Mesendoderm (in vitro differentiated cells): ENCODE data around the gene TLE6.

Experiments used
- DNase-seq: peaks from one replicate; pipeline ENCODE4 v3.0.0; 2013
- H2AK5ac ChIP-seq: 2 replicates; pipeline ENCODE4 v1.6.1; 2013; ENCODE audit warnings: low read length, inconsistent platforms
- H2BK120ac ChIP-seq: 2 replicates; pipeline ENCODE4 v1.6.1; 2013; ENCODE audit warnings: low read depth, mild to moderate bottlenecking, low read length, moderate library complexity, mixed read lengths
- H2BK15ac ChIP-seq: replicated peaks from 2 replicates; pipeline ENCODE4 v1.6.1; 2013; ENCODE audit warnings: low read depth, mild to moderate bottlenecking, moderate library complexity
- H2BK5ac ChIP-seq: 2 replicates; pipeline ENCODE4 v1.6.1; 2013; ENCODE audit warnings: low read length, inconsistent platforms
- H3K18ac ChIP-seq: 2 replicates; pipeline ENCODE4 v1.6.1; 2013; ENCODE audit warnings: mild to moderate bottlenecking, low read length, mixed read lengths
- H3K23ac ChIP-seq: one replicate; pipeline ENCODE4 v1.6.1; 2013; ENCODE audit warnings: low read length
- H3K27ac ChIP-seq: 2 replicates; pipeline ENCODE4 v1.5.1; 2013; ENCODE audit warnings: low read depth, mild to moderate bottlenecking, inconsistent platforms, low read length, moderate library complexity
- H3K27me3 ChIP-seq: 2 replicates; pipeline ENCODE4 v1.6.1; 2013; ENCODE audit warnings: low read length, control low read depth, mild to moderate bottlenecking, inconsistent platforms; ENCODE audit not compliant: insufficient read depth, poor library complexity
- H3K36me3 ChIP-seq: 2 replicates; pipeline ENCODE4 v1.6.1; 2013; ENCODE audit warnings: low read length, inconsistent platforms; ENCODE audit not compliant: control insufficient read depth, insufficient read depth
- H3K4ac ChIP-seq: one replicate; pipeline ENCODE4 v1.6.1; 2013; ENCODE audit warnings: low read depth, mild to moderate bottlenecking, low read length, moderate library complexity
- H3K4me1 ChIP-seq: 2 replicates; pipeline ENCODE4 v1.6.1; 2013; ENCODE audit warnings: low read depth, low read length, inconsistent platforms; ENCODE audit not compliant: control insufficient read depth
- H3K4me2 ChIP-seq: 2 replicates; pipeline ENCODE4 v1.6.1; 2013; ENCODE audit warnings: low read length
- H3K4me3 ChIP-seq: 2 replicates; pipeline ENCODE4 v1.5.1; 2013; ENCODE audit warnings: mild to moderate bottlenecking, low read length
- H3K56ac ChIP-seq: one replicate; pipeline ENCODE4 v1.6.1; 2013; ENCODE audit warnings: low read length
- H3K79me1 ChIP-seq: 2 replicates; pipeline ENCODE4 v1.6.1; 2013; ENCODE audit warnings: low read length, inconsistent platforms
- H3K79me2 ChIP-seq: 2 replicates; pipeline ENCODE4 v1.6.1; 2013; ENCODE audit warnings: mild to moderate bottlenecking, low read length; ENCODE audit not compliant: control insufficient read depth, insufficient read depth
- H3K9ac ChIP-seq: 2 replicates; pipeline ENCODE4 v1.6.1; 2013; ENCODE audit warnings: low read length, inconsistent platforms
- H4K5ac ChIP-seq: one replicate; pipeline ENCODE4 v1.6.1; 2013; ENCODE audit warnings: low read length
- H4K8ac ChIP-seq: one replicate; pipeline ENCODE4 v1.6.1; 2013; ENCODE audit warnings: low read depth, mild to moderate bottlenecking, control low read depth, low read length, moderate library complexity
- WGBS: extraction: QIAGEN DNeasy Blood & Tissue Kit; methylation state at CpG from one replicate; pipeline ENCODE4 v1.1.7; 2013; ENCODE audit warnings: low lambda C conversion rate, missing lambda C conversion rate; ENCODE audit not compliant: insufficient coverage; ENCODE audit errors: extremely low coverage; 5-methylcytosine and 5-hydroxymethylcytosine counted together

Gene TLE6

GRCh38 chr19:3039125-3039524, 61.8 kb downstream of the TLE6 start:
- H4K5ac ChIP-seq = no peak overlapping the region
- no peak overlapping the region for H3K23ac ChIP-seq
- H2BK120ac ChIP-seq = no peak overlapping the region
- no peak overlapping the region for H4K8ac ChIP-seq
- no peak overlapping the region for H3K18ac ChIP-seq
- no peaks in the 10 kb centered on the region for H3K79me1 ChIP-seq
- H3K56ac ChIP-seq = no peak overlapping the region
- no peak overlapping the region for H3K4me3 ChIP-seq
- no peak overlapping the region for H3K9ac ChIP-seq
- no peak for DNase-seq
- no peak overlapping the region for H2BK15ac ChIP-seq
- no peak overlapping the region for H3K4me2 ChIP-seq
- no peak overlapping the region for H3K4ac ChIP-seq
- H3K36me3 ChIP-seq = no peaks in the 10 kb centered on the region
- H2AK5ac ChIP-seq = no peak overlapping the region
- H3K27me3 ChIP-seq = no peaks in the 10 kb centered on the region
- no peak overlapping the region for H3K27ac ChIP-seq
- H3K79me2 ChIP-seq = no peaks in the 10 kb centered on the region
- H3K4me1 ChIP-seq = peaks cover 11% of the 10 kb centered on the region
- no CpG with 5 or more reads among the region's 5 CpGs for WGBS
- no peak overlapping the region for H2BK5ac ChIP-seq

DNA sequence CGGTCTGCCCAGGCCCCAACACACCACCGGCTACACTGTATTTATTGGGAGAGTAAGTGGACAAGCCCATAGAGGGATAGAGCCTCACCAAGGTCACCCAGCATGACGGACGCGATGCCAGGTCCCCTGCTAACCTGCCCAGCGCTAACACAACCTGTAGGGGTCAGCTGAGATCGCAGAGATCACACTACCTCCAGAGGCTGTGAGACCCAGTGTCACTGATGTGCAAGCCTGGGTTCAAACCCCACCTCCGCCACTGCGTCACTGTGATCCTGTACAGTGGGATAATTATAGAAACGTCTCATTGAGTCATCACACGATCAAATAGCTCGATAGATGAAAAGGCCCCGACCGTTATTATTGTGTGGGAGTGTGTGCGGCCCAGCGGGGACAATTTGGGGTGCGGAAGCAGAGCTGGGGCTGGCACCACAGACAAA, 62.3 kb downstream of the TLE6 start:
- no CpG with 5 or more reads among the region's 17 CpGs for WGBS
- H3K56ac ChIP-seq = no peak overlapping the region
- H4K8ac ChIP-seq = no peak overlapping the region
- H4K5ac ChIP-seq = no peak overlapping the region
- no peak overlapping the region for H3K4me2 ChIP-seq
- no peaks in the 10 kb centered on the region for H3K79me1 ChIP-seq
- H3K18ac ChIP-seq = no peak overlapping the region
- H3K4me3 ChIP-seq = no peak overlapping the region
- DNase-seq = no peak
- H2AK5ac ChIP-seq = no peak overlapping the region
- H3K4me1 ChIP-seq = peaks cover 8% of the 10 kb centered on the region
- no peak overlapping the region for H3K9ac ChIP-seq
- H3K4ac ChIP-seq = no peak overlapping the region
- no peaks in the 10 kb centered on the region for H3K79me2 ChIP-seq
- H3K27ac ChIP-seq = no peak overlapping the region
- H2BK15ac ChIP-seq = no peak overlapping the region
- H3K27me3 ChIP-seq = no peaks in the 10 kb centered on the region
- no peaks in the 10 kb centered on the region for H3K36me3 ChIP-seq
- no peak overlapping the region for H3K23ac ChIP-seq
- no peak overlapping the region for H2BK5ac ChIP-seq
- no peak overlapping the region for H2BK120ac ChIP-seq

GRCh38 chr19:3041327-3041726, 64.0 kb downstream of the TLE6 start:
- no peak overlapping the region for H3K4ac ChIP-seq
- peaks cover 2% of the 10 kb centered on the region for H3K4me1 ChIP-seq
- H2AK5ac ChIP-seq = no peak overlapping the region
- H4K8ac ChIP-seq = no peak overlapping the region
- no CpG with 5 or more reads among the region's 12 CpGs for WGBS
- no peaks in the 10 kb centered on the region for H3K36me3 ChIP-seq
- no peak overlapping the region for H2BK15ac ChIP-seq
- no peak overlapping the region for H3K4me3 ChIP-seq
- H3K4me2 ChIP-seq = no peak overlapping the region
- no peak overlapping the region for H4K5ac ChIP-seq
- no peak overlapping the region for H2BK5ac ChIP-seq
- no peak overlapping the region for H3K27ac ChIP-seq
- peak overlapping the region; percentile 54 for H3K18ac ChIP-seq
- H3K23ac ChIP-seq = no peak overlapping the region
- no peaks in the 10 kb centered on the region for H3K79me2 ChIP-seq
- H3K27me3 ChIP-seq = no peaks in the 10 kb centered on the region
- H3K9ac ChIP-seq = no peak overlapping the region
- no peak overlapping the region for H2BK120ac ChIP-seq
- no peak for DNase-seq
- no peaks in the 10 kb centered on the region for H3K79me1 ChIP-seq
- no peak overlapping the region for H3K56ac ChIP-seq

- H3K4me3 ChIP-seq = no peak overlapping the region
- WGBS = no CpG with 5 or more reads among the region's 40 CpGs
Observed at GRCh38 chr19:3041761-3042620, 64.6 kb downstream of the TLE6 start.

DNA sequence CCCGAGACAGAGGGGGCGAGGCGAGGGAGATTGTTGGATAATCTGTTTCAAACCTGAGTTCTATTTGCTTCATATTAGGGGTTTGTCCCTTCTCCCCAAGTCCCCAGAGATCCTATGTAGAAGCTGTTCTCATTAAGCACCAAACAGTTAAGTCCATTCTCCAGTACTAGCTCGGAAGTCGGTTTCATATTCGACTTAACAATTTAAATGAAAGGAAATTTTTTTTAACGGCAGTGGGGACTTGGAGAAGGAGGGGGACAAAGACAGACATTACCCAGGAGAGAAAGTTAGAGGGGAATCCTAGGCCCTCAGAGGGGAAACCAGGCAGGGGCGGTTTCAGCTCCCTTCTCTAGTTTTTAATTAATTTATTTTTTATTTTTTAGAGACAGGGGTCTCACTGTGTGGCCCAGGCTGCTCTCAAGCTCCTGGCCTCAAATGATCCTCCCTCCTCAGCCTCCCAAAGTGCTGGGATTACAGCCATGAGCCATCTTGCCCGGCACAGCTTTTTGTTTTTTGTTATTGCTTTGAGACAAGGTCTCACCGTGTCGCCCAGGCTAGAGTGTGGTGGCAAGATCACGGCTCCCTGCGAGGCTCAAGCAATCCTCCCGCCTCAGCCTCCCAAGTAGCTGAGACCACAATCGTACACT, 65.4 kb downstream of the TLE6 start:
- Histone ChIP-seq H3K27ac (no peak overlapping the region), H2BK120ac (no peak overlapping the region), H4K5ac (no peak overlapping the region), H3K27me3 (no peaks in the 10 kb centered on the region), H2BK5ac (no peak overlapping the region), H3K18ac (peak overlapping the region; percentile 54), H3K79me1 (no peaks in the 10 kb centered on the region), H3K4ac (no peak overlapping the region), H3K4me2 (no peak overlapping the region), H4K8ac (no peak overlapping the region), H2AK5ac (no peak overlapping the region), H3K56ac (no peak overlapping the region), H3K4me3 (no peak overlapping the region), H2BK15ac (no peak overlapping the region), H3K23ac (no peak overlapping the region), H3K36me3 (no peaks in the 10 kb centered on the region), H3K4me1 (no peaks in the 10 kb centered on the region), H3K9ac (peak overlapping the region; percentile 42), H3K79me2 (no peaks in the 10 kb centered on the region)
- no peak for DNase-seq
- no CpG with 5 or more reads among the region's 15 CpGs for WGBS

More at GRCh38 chr19:3041761-3042620, 64.6 kb downstream of the TLE6 start:
- peak overlapping the region; percentile 1 for H2BK15ac ChIP-seq
- H3K4ac ChIP-seq = no peak overlapping the region
- no peaks in the 10 kb centered on the region for H3K79me2 ChIP-seq
- H3K4me1 ChIP-seq = no peaks in the 10 kb centered on the region
- H3K23ac ChIP-seq = peak overlapping the region; percentile 81
- no peaks in the 10 kb centered on the region for H3K36me3 ChIP-seq
- H3K79me1 ChIP-seq = no peaks in the 10 kb centered on the region
- H3K27me3 ChIP-seq = no peaks in the 10 kb centered on the region
- no peak overlapping the region for H2BK5ac ChIP-seq
- H4K8ac ChIP-seq = no peak overlapping the region
- no peak for DNase-seq
- no peak overlapping the region for H2BK120ac ChIP-seq
- no peak overlapping the region for H2AK5ac ChIP-seq
- peak overlapping the region; percentile 42 for H3K9ac ChIP-seq
- H4K5ac ChIP-seq = no peak overlapping the region
- H3K56ac ChIP-seq = peak overlapping the region; percentile 73
- no peak overlapping the region for H3K27ac ChIP-seq
- H3K4me2 ChIP-seq = peak overlapping the region; percentile 14
- H3K18ac ChIP-seq = peak overlapping the region; percentile 54
